ENCODE measurements around the gene CFAP100.

DNA sequence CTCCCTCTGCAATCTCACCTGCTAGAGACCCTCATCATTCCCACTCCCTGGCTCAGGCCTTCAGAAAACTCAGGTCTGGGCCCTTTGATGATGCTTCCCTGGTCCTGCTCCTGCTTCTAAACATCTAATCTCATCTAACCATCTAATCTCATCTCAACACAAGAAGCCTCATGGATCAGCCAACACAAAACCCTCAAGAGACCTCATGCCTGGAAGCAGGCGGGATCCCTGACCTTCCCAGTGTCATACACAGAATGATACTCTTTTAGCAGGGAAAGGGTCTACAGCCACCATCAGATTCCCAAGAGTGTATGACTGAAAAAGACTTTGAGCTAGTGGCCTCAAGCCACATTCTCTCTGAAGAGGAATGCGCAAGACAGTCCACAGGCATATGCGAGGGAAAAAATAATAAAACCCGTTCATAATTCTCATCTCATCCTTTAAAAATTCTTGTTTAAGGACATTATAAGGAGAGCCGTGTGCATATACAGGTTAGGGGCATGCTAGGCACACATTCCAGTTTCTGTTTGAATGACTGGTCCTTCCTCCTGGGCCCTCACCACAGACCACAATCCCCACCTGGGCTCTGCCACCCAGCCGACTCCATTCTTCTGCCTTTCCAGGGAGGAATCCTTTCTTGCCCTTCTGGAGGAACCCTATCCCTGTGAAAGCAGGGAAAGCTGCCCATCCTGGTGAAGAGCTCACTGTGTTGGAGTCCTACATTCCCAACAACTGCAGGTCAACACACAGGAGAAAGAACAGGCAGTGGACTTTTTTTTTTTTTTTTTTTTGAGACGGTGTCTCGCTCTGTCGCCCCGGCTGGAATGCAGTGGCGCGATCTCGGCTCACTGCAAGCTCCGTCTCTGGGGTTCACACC is 78.8 kb downstream of the CFAP100 start:
- no peak for TF ChIP-seq ZFX (IDR thresholded peaks at IDR 0.05; ENCODE audit: borderline replicate concordance)
- TF ChIP-seq, protein P1, sequence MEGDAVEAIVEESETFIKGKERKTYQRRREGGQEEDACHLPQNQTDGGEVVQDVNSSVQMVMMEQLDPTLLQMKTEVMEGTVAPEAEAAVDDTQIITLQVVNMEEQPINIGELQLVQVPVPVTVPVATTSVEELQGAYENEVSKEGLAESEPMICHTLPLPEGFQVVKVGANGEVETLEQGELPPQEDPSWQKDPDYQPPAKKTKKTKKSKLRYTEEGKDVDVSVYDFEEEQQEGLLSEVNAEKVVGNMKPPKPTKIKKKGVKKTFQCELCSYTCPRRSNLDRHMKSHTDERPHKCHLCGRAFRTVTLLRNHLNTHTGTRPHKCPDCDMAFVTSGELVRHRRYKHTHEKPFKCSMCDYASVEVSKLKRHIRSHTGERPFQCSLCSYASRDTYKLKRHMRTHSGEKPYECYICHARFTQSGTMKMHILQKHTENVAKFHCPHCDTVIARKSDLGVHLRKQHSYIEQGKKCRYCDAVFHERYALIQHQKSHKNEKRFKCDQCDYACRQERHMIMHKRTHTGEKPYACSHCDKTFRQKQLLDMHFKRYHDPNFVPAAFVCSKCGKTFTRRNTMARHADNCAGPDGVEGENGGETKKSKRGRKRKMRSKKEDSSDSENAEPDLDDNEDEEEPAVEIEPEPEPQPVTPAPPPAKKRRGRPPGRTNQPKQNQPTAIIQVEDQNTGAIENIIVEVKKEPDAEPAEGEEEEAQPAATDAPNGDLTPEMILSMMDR (IDR thresholded peaks at IDR 0.05): no peak
